IPS-18c (cell line): ENCODE measurements around the gene KRTAP2-2.

Source experiments
- H3K4me3 ChIP-seq: 2 replicates; pipeline ENCODE4 v1.7.0; 2013; ENCODE audit warnings: low read depth, mild to moderate bottlenecking, low read length, moderate library complexity; ENCODE audit not compliant: insufficient read depth
- H3K9me3 ChIP-seq: one replicate; pipeline ENCODE4 v1.6.1; 2013; ENCODE audit warnings: mild to moderate bottlenecking, low read length, moderate library complexity; ENCODE audit not compliant: control insufficient read depth, insufficient read depth

The KRTAP2-2 gene

DNA sequence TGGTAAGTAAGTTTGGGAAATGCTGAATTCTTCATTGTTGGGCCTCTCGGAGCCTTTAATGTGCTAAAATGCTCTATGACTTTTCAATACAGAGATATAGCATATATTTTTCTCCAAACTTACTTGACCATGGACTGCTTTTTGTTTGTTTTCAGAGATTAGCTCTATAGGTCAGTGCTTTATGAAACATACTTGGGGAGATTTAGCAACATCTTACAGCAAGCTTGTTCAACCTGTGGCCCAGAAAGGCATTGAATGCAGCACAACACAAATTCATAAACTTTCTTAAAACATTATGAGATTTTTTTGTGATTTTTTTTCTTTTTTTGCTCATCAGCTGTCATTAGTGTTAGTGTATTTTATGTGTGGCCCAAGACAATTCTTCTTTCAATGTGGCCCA lies 45.1 kb downstream of the KRTAP2-2 start:
- H3K4me3 ChIP-seq: no peak overlapping the region
- H3K9me3 ChIP-seq: no peaks in the 10 kb centered on the region

DNA sequence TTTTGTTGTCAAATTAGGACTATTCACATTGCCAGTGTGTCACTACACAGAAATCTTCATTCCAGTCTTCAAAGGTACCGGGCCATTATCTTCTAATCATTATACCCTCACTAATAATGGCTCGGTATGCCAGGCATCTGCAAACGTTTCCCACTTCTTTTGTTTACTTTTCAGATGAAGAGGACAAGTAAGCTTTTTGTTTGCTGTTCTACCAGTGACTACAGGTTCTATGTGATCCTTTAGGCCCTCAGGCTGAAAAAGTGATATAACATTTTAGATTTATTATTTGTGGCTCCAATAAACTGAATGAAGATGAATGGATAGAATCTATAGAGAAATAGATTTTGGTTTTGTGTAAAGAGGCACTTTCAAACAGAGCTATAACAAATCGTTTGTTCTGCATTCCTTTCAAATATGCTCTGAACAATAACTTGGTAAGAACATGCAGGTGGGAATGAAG lies 45.7 kb downstream of the KRTAP2-2 start:
- Histone ChIP-seq H3K4me3 (no peak overlapping the region), H3K9me3 (no peaks in the 10 kb centered on the region)

DNA sequence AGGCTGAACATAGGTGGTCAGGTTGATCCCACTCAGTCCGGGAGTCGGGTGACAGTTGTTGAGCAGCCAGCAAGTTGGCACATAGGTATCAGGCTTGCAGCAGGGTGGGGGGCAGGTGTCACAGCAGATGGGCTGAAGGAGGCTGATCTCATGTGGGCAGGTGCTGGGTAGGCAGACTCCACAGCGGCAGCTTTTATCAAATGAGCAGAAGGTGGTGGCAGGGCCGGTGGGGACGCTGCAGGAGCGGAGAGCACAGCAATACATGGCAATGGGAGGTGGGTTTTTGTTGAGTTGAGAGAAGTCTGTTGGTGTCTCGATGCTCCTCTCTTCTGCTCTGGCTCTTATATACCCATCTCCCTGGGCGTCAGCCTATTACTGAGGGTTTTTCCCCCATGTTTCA lies 46.2 kb downstream of the KRTAP2-2 start, which contains the start of gene KRTAP3-1:
Gene KRTAP3-1 (minus strand): TSS at position 318 of the 400 bp plus-strand sequence. CDS start 54 bp downstream, at position 264.
- H3K4me3 ChIP-seq: no peak within 1 kb of the TSS

More for the DNA sequence above, 46.2 kb downstream of the KRTAP2-2 start, which contains the start of gene KRTAP3-1:
- no peaks in the 10 kb centered on the region for H3K9me3 ChIP-seq
